ENCODE data around the gene C1orf21.

DNA sequence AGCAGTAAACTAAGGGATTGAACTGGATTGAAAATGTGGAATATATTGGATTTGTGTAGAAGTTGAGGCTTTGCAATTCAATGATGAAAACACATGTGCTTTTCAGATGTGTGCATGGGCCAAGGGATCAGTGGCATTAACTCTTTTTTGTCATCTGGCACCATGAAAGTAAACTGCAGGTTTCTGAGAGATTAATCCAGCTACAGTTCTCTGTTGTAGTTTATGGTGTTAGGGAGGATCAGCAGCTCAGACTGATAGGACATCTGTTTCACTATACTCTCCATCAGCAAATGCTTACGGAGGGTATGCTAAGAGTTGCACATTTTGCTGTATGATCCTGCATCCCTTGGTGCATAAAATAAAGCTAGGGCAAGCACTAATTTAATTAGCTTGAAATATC, 82.6 kb downstream of the C1orf21 start:
- TF ChIP-seq, protein P1, sequence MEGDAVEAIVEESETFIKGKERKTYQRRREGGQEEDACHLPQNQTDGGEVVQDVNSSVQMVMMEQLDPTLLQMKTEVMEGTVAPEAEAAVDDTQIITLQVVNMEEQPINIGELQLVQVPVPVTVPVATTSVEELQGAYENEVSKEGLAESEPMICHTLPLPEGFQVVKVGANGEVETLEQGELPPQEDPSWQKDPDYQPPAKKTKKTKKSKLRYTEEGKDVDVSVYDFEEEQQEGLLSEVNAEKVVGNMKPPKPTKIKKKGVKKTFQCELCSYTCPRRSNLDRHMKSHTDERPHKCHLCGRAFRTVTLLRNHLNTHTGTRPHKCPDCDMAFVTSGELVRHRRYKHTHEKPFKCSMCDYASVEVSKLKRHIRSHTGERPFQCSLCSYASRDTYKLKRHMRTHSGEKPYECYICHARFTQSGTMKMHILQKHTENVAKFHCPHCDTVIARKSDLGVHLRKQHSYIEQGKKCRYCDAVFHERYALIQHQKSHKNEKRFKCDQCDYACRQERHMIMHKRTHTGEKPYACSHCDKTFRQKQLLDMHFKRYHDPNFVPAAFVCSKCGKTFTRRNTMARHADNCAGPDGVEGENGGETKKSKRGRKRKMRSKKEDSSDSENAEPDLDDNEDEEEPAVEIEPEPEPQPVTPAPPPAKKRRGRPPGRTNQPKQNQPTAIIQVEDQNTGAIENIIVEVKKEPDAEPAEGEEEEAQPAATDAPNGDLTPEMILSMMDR (IDR thresholded peaks at IDR 0.05; ENCODE audit: extremely low read depth in 1 of 2, insufficient read depth in 1 of 2, low read depth in 1 of 2, low read length in 2 of 2), result no peak
- TF ChIP-seq POLR2A (IDR thresholded peaks at IDR 0.05; ENCODE audit: low read depth, low read length) (no peak), EZH2 (IDR thresholded peaks at IDR 0.05; ENCODE audit: borderline replicate concordance, low read depth, low read length, severe bottlenecking) (no peak), POLR2AphosphoS5 (IDR thresholded peaks at IDR 0.05; ENCODE audit: insufficient read depth, low read depth, low read length) (no peak)
